ENCODE data around the gene POLR1E.

The POLR1E gene

DNA sequence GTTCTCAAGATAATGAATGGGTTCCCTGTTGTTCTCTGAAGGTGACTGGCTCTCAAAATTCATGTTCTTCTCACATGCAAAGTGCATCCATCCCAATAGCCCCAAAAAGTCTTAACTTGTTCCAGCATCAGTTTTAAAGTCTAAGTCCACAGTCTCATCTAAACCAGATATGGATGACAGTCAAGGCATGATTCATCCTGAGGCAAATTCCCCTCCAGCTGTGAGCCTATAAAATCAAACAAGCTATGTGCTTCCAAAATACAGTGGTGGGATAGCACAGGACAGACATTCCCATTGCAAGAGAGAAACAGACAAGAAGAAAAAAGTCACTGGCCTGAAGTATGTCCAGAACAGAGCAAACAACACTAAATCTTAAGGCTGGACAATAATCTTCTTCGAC lies 65.0 kb downstream of the POLR1E start:
- DNase-seq (ENCODE audit: insufficient read length, low spot score) (no peak), FAIRE-seq (no peak)
- TF ChIP-seq POLR2A (IDR thresholded peaks at IDR 0.05; ENCODE audit: low read depth, low read length), result no peak

DNA sequence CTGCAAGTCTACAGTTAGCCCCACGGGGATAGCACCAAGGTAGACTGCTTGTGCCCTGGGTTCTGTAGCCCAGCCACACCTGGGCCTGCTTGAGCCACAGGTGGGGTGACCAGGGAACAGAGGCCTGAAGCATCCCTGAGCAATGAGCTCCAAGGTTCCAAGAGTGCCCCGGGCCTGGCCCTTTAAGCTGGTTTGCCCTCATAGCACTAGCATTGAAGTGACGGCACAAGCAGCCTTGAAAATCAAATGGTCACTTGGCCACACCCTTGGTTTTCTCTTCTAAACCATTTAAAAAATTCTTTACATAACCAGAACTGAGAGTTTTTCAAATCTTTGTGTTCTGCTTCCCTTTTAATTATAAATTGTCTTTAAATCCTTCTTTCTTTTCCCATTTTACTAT lies 65.7 kb downstream of the POLR1E start:
- FAIRE-seq (no peak), DNase-seq (ENCODE audit: insufficient read length, low spot score) (no peak)
- TF ChIP-seq POLR2A (IDR thresholded peaks at IDR 0.05; ENCODE audit: low read depth, low read length), result no peak

DNA sequence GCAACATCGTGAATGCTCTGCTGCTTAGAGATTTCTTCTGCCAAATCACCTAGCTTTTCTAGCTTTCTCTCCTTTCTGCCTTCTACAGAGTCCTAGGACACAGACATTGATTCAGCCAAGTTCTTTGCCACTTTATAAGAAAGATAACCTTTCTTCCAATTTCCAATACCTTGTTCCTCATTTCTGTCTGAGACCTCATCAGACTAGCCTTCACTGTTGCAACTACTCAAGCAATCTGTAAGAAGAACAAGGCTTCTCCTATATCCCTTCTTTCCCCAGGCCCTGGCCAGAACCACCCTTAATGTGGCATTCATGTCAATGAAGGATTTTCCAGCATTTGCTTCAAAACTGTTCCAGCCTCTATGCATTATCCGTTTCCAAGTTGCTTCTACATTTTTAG lies 66.1 kb downstream of the POLR1E start:
- no peak for TF ChIP-seq POLR2A (IDR thresholded peaks at IDR 0.05; ENCODE audit: low read depth, low read length)
- no peak for DNase-seq (ENCODE audit: insufficient read length, low spot score)
- no peak for FAIRE-seq
